ENCODE data around the gene DNA2. TPM values are rescaled to one million over a fixed set of nuclear protein-coding genes. Genes with fewer than 3 reads are reported as not detected.

The DNA2 gene
- total RNA-seq, 1 experiment from 2014 or later = 6.9 TPM

GRCh38 chr10:68406111-68406814 is 65.5 kb downstream of the DNA2 start:
- intact Hi-C loops (cut with micrococcal nuclease) = loop anchor here (5.0 kb wide), 1 partner anchor 316 kb away; the partner anchor contains the start of gene CCAR1
- Mint-ChIP-seq H3K36me3 (ENCODE audit: insufficient read depth, unreplicated experiment) (peaks cover 19% of the 10 kb centered on the region), H3K27me3 (ENCODE audit: insufficient read depth, unreplicated experiment) (no peaks in the 10 kb centered on the region), H3K4me1 (ENCODE audit: insufficient read depth, unreplicated experiment) (peaks cover 11% of the 10 kb centered on the region), H3K4me3 (ENCODE audit: unreplicated experiment) (peak overlapping the region; percentile 86), H3K27ac (ENCODE audit: low read depth, unreplicated experiment) (peak overlapping the region; percentile 28), H3K9me3 (ENCODE audit: unreplicated experiment) (no peaks in the 10 kb centered on the region)
- no peak for TF ChIP-seq CTCF (IDR thresholded peaks at IDR 0.05; ENCODE audit: unreplicated experiment)
- POLR2A ChIA-PET = interaction anchor here (0.6 to 1.7 kb wide), 9 partner anchors 12 to 315 kb away, joined by 3 to 9 read pairs (median 3); partner anchors contain the start of genes CCAR1, HNRNPH3 and PBLD
- DNase-seq (ENCODE audit: unreplicated experiment) = peak; percentile 51
- CTCF ChIA-PET = interaction anchor here (0.6 to 1.0 kb wide), 12 partner anchors 9 to 729 kb away, joined by 3 to 6 read pairs (median 3); no protein-coding TSS in a partner anchor
- BruUV-seq (replicated peaks) = no TSS peak

GRCh38 chr10:68403701-68404100 is 68.1 kb downstream of the DNA2 start:
- no peak overlapping the region for H3K27ac Mint-ChIP-seq (ENCODE audit: low read depth, unreplicated experiment)
- H3K4me3 Mint-ChIP-seq (ENCODE audit: unreplicated experiment) = no peak overlapping the region
- peaks cover 11% of the 10 kb centered on the region for H3K4me1 Mint-ChIP-seq (ENCODE audit: insufficient read depth, unreplicated experiment)
- no peaks in the 10 kb centered on the region for H3K9me3 Mint-ChIP-seq (ENCODE audit: unreplicated experiment)
- POLR2A ChIA-PET = interaction anchor here (0.6 to 1.6 kb wide), 2 partner anchors 30 to 77 kb away, joined by 3 read pairs; no protein-coding TSS in a partner anchor
- peaks cover 43% of the 10 kb centered on the region for H3K36me3 Mint-ChIP-seq (ENCODE audit: insufficient read depth, unreplicated experiment)
- no peaks in the 10 kb centered on the region for H3K27me3 Mint-ChIP-seq (ENCODE audit: insufficient read depth, unreplicated experiment)
- DNase-seq (ENCODE audit: unreplicated experiment) = no peak
- BruUV-seq (replicated peaks) = no TSS peak
- no peak for TF ChIP-seq CTCF (IDR thresholded peaks at IDR 0.05; ENCODE audit: unreplicated experiment)
- CTCF ChIA-PET = interaction anchor here (0.6 kb wide), 1 partner anchor 488 kb away, joined by 3 read pairs; no protein-coding TSS in a partner anchor
- intact Hi-C loops (cut with micrococcal nuclease) = no loop called here

GRCh38 chr10:68402276-68402675 is 69.5 kb downstream of the DNA2 start:
- BruUV-seq (replicated peaks) = no TSS peak
- DNase-seq (ENCODE audit: unreplicated experiment) = no peak
- no peaks in the 10 kb centered on the region for H3K27me3 Mint-ChIP-seq (ENCODE audit: insufficient read depth, unreplicated experiment)
- H3K27ac Mint-ChIP-seq (ENCODE audit: low read depth, unreplicated experiment) = no peak overlapping the region
- TF ChIP-seq CTCF (IDR thresholded peaks at IDR 0.05; ENCODE audit: unreplicated experiment) = no peak
- no peaks in the 10 kb centered on the region for H3K9me3 Mint-ChIP-seq (ENCODE audit: unreplicated experiment)
- intact Hi-C loops (cut with micrococcal nuclease) = no loop called here
- ChIA-PET CTCF (interaction anchor here (0.6 kb wide), 1 partner anchor 319 kb away, joined by 3 read pairs; the partner anchor contains the start of gene CCAR1), POLR2A (interaction anchor here (0.7 kb wide), 1 partner anchor 999 kb away, joined by 5 read pairs; no protein-coding TSS in a partner anchor)
- H3K4me1 Mint-ChIP-seq (ENCODE audit: insufficient read depth, unreplicated experiment) = peaks cover 11% of the 10 kb centered on the region
- peaks cover 47% of the 10 kb centered on the region for H3K36me3 Mint-ChIP-seq (ENCODE audit: insufficient read depth, unreplicated experiment)
- H3K4me3 Mint-ChIP-seq (ENCODE audit: unreplicated experiment) = no peak overlapping the region

GRCh38 chr10:68397005-68397404 is 74.8 kb downstream of the DNA2 start:
- H3K27ac Mint-ChIP-seq (ENCODE audit: low read depth, unreplicated experiment) = no peak overlapping the region
- no peaks in the 10 kb centered on the region for H3K4me1 Mint-ChIP-seq (ENCODE audit: insufficient read depth, unreplicated experiment)
- ChIA-PET POLR2A (interaction anchor here (0.6 kb wide), 1 partner anchor 415 kb away, joined by 4 read pairs; no protein-coding TSS in a partner anchor), CTCF (interaction anchor here (0.7 to 0.9 kb wide), 2 partner anchors 10 to 48 kb away, joined by 3 to 4 read pairs; partner anchors contain the start of gene RUFY2)
- no peaks in the 10 kb centered on the region for H3K27me3 Mint-ChIP-seq (ENCODE audit: insufficient read depth, unreplicated experiment)
- no TSS peak for BruUV-seq (replicated peaks)
- H3K9me3 Mint-ChIP-seq (ENCODE audit: unreplicated experiment) = no peaks in the 10 kb centered on the region
- intact Hi-C loops (cut with micrococcal nuclease) = no loop called here
- no peak for TF ChIP-seq CTCF (IDR thresholded peaks at IDR 0.05; ENCODE audit: unreplicated experiment)
- DNase-seq (ENCODE audit: unreplicated experiment) = no peak
- H3K4me3 Mint-ChIP-seq (ENCODE audit: unreplicated experiment) = no peak overlapping the region
- H3K36me3 Mint-ChIP-seq (ENCODE audit: insufficient read depth, unreplicated experiment) = peaks cover 87% of the 10 kb centered on the region

Data from MCF 10A (cell line).